Activated CD4-positive, alpha-beta T cell treated with anti-CD3 and anti-CD28 coated beads for 36 hours (primary cell): Measurements from ENCODE around the gene SRBD1. TPM values are rescaled to one million over a fixed set of nuclear protein-coding genes. Genes with fewer than 3 reads are reported as not detected.
A peak's percentile ranks its signal among the peaks of the same experiment; 100 is the strongest.

Experiments
- ATAC-seq: fragments of 200-7000 bp; cut with Tn5 transposase; one replicate; pipeline ENCODE4 v1.10.0; 2021; ENCODE audit warnings: mild to moderate bottlenecking, moderate library complexity
- CTCF ChIA-PET: fragments of 350-600 bp; sonication (Branson Sonifier 250); formaldehyde crosslinking; loops from one replicate; lab custom pipeline; 2021; ENCODE audit warnings: antibody characterized with exemption; lab: Charles Lee
- POLR2A ChIA-PET: fragments of 350-600 bp; sonication (Branson Sonifier 250); formaldehyde crosslinking; loops from one replicate; lab custom pipeline; 2021; ENCODE audit warnings: antibody characterized with exemption, inconsistent platforms; lab: Charles Lee
- DNase-seq: peaks from one replicate; pipeline ENCODE4 v3.0.0-alpha.2; 2020
- H3K27ac Mint-ChIP-seq: one replicate; pipeline ENCODE4 v1.8.0; 2021; ENCODE audit warnings: mixed read lengths
- H3K27me3 Mint-ChIP-seq: one replicate; pipeline ENCODE4 v1.8.0; 2021; ENCODE audit warnings: mixed read lengths
- H3K36me3 Mint-ChIP-seq: one replicate; pipeline ENCODE4 v1.8.0; 2021; ENCODE audit warnings: low read depth, mixed read lengths
- H3K4me1 Mint-ChIP-seq: one replicate; pipeline ENCODE4 v1.8.0; 2021; ENCODE audit warnings: mixed read lengths
- H3K4me3 Mint-ChIP-seq: one replicate; pipeline ENCODE4 v1.8.0; 2021; ENCODE audit warnings: mild to moderate bottlenecking, moderate library complexity, mixed read lengths
- H3K9me3 Mint-ChIP-seq: one replicate; pipeline ENCODE4 v1.8.0; 2021; ENCODE audit warnings: low read depth, mixed read lengths
- intact Hi-C, 2 experiments: fragments of 100-400 bp; cut with DNase I in 1 of 2; cut with micrococcal nuclease in 1 of 2; formaldehyde crosslinking; loops; one replicate each; pipeline versions ENCODE4 v1.14.2 to v1.15.1; 2022 to 2024; cut with DNase I, micrococcal nuclease
- total RNA-seq, 2 experiments: library from RNA; stranded (reverse); gene quantifications; one replicate each; pipeline ENCODE4 v1.2.3, GENCODE V29; 2021

SRBD1 gene
- total RNA-seq, 2 experiments from 2014 or later: 19.2 to 25.0 TPM

DNA sequence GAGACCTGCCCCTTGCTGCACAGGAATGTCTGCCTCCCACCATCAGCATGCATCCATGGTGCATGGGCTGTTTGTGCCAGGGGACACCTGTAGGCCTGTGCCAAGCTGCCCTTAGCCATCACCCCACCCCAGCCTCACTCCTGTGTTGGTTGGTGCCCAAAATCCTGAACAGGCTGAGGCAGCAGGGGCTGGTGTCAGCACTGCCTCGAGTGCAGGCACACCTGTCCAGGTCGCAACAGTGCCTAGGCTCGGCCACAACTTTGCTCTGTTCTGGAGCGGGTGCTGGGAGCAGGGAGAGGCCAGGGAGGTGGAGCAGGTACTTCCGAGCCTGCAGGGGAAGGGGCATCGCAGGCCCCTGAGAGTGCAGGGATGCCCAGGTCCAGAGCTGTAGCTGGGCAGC is 69.1 kb downstream of the SRBD1 start:
- POLR2A ChIA-PET: no interaction called here
- CTCF ChIA-PET: no interaction called here
- Mint-ChIP-seq H3K27me3 (no peaks in the 10 kb centered on the region), H3K4me1 (no peaks in the 10 kb centered on the region), H3K27ac (no peak overlapping the region), H3K9me3 (peaks cover 4% of the 10 kb centered on the region), H3K4me3 (no peak overlapping the region), H3K36me3 (peaks cover 66% of the 10 kb centered on the region)
- ATAC-seq: no peak
- intact Hi-C loops: no loop called here
- DNase-seq: no peak

DNA sequence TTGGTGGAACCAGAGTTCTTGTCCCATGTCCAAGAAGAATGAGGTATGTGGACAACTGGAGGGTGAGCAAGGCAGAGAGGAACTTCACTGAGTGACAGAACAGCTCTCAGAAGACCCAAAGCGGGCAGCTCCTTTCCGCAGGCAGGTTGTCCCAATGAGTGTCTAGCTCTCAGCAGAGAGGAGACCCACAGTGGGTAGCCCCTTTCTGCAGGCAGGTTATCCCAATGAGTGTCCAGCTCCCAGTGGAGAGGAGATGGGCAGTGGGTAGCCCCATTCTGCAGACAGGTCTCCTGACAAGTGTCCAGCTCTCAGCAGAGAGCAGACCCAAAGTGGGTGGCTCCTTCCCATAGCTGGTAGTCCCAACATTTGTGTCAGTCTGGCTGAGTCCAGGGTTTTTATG is 69.6 kb downstream of the SRBD1 start:
- Mint-ChIP-seq H3K4me1 (no peaks in the 10 kb centered on the region), H3K27me3 (no peaks in the 10 kb centered on the region), H3K9me3 (peaks cover 4% of the 10 kb centered on the region), H3K27ac (no peak overlapping the region), H3K4me3 (no peak overlapping the region), H3K36me3 (peaks cover 68% of the 10 kb centered on the region)
- ATAC-seq: no peak
- POLR2A ChIA-PET: interaction anchor here (0.6 kb wide), 1 partner anchor 32 kb away, joined by 3 read pairs; no protein-coding TSS in a partner anchor
- CTCF ChIA-PET: no interaction called here
- no peak for DNase-seq
- intact Hi-C loops: no loop called here

DNA sequence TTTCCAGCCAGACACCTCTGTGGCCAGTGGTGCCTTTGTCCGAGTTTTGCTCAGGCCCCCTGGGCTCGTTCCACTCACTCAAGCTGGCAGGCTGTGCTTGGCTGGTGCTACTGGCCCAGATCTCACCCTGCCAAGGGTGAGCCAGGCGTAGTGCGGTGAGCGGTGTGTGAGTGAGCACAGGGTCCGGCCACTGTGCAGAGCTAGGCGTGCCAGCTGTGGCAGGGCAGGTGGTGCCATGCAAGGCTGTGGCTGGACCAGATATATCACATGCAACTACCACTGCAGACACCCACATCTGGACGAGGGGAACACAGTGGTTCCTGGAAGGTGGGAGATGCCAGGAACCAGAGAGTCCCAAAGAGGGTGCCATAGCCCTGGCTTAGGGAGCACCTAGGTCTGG is 70.1 kb downstream of the SRBD1 start:
- H3K36me3 Mint-ChIP-seq: peaks cover 65% of the 10 kb centered on the region
- H3K27ac Mint-ChIP-seq: no peak overlapping the region
- peaks cover 4% of the 10 kb centered on the region for H3K9me3 Mint-ChIP-seq
- ATAC-seq: no peak
- no peaks in the 10 kb centered on the region for H3K4me1 Mint-ChIP-seq
- DNase-seq: no peak
- intact Hi-C loops: no loop called here
- ChIA-PET CTCF (interaction anchor here (1.1 kb wide), 1 partner anchor 70 kb away, joined by 3 read pairs; the partner anchor contains the start of gene SRBD1), POLR2A (interaction anchor here (0.6 kb wide), 1 partner anchor 32 kb away, joined by 3 read pairs; no protein-coding TSS in a partner anchor)
- no peak overlapping the region for H3K4me3 Mint-ChIP-seq
- H3K27me3 Mint-ChIP-seq: no peaks in the 10 kb centered on the region

DNA sequence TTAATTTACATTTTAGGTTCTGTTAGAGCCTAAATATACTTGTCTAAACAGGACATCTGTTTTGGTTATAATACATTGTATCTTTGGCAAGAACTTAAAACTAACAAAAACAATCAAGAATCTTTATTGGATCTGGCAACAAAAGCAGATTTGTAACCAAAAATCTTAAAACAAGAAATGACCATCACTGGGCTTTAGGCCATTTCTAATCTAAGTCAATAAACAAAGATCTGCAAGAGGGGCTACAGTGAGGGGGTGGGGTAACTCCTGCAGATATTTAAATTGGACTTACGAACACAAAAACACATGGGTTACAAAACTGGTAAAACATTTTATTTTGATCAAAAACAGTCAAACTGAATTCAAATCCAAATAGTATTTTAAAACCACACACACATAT is 77.3 kb downstream of the SRBD1 start:
- Mint-ChIP-seq H3K27ac (no peak overlapping the region), H3K4me1 (no peaks in the 10 kb centered on the region), H3K9me3 (no peaks in the 10 kb centered on the region), H3K36me3 (peaks cover 40% of the 10 kb centered on the region), H3K4me3 (no peak overlapping the region), H3K27me3 (no peaks in the 10 kb centered on the region)
- CTCF ChIA-PET: no interaction called here
- no peak for ATAC-seq
- POLR2A ChIA-PET: no interaction called here
- intact Hi-C loops: no loop called here
- DNase-seq: no peak

DNA sequence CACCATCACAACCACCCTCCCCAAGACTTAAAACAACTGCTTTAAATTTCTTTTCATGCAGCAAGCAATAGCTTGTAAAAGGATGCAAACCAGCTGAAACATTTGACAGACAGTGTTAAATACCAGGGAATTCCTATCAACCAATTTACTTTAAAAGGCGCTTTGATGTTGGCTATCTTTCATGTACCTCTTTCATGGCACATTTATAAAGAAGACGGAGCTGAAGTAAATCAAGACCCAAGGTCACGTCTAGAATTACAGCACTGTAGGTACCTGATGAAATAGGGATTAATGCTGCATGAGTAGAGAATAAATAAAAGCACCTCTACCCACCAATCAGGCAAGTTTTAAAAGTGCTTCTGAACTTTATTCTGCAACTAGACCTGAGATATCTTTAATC is 78.9 kb downstream of the SRBD1 start:
- H3K36me3 Mint-ChIP-seq: peaks cover 33% of the 10 kb centered on the region
- POLR2A ChIA-PET: no interaction called here
- H3K9me3 Mint-ChIP-seq: no peaks in the 10 kb centered on the region
- CTCF ChIA-PET: no interaction called here
- H3K4me3 Mint-ChIP-seq: no peak overlapping the region
- no peaks in the 10 kb centered on the region for H3K27me3 Mint-ChIP-seq
- no peak overlapping the region for H3K27ac Mint-ChIP-seq
- ATAC-seq (no peak), DNase-seq (no peak)
- no peaks in the 10 kb centered on the region for H3K4me1 Mint-ChIP-seq
- intact Hi-C loops: no loop called here

DNA sequence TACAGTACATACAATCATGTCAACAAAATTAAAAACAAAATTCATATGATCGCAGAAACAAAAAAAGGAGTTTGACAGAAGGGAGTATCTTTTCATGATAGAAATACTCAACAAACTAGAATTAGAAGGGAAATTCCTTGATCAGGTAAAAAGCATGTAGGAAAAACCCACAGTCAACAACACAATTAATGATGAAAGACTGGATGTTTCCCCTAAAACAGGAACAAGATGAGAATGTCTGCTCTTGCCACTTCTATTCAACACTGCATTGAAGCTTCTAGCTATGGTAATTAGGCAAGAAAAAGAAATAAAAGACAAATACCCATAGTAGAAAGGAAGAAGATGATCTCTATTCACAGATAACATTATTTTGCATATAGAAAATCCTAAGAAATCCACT is 87.1 kb downstream of the SRBD1 start:
- no peak for ATAC-seq
- intact Hi-C loops: no loop called here
- Mint-ChIP-seq H3K27ac (no peak overlapping the region), H3K4me3 (no peak overlapping the region), H3K4me1 (no peaks in the 10 kb centered on the region), H3K27me3 (no peaks in the 10 kb centered on the region), H3K9me3 (peaks cover 2% of the 10 kb centered on the region), H3K36me3 (peaks cover 33% of the 10 kb centered on the region)
- DNase-seq: no peak
- CTCF ChIA-PET: no interaction called here
- POLR2A ChIA-PET: no interaction called here

DNA sequence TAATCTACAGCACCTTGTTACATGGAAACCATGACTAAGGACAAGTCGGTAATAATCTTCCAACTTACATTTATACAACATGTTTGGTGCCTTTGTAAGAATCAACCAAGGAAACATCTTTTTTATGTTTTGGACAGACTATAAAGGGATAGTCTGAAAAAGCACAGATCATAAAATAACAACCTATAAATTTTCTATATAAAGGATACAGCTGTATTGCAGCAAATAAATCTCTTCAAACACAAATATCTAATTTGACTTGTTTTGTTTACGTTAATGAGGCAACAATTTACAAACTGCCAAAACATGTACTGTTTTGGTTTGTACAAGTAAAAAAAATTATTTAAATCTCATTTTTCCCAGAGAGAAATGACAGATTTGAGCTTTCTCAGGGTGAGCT is 92.5 kb downstream of the SRBD1 start:
- no peaks in the 10 kb centered on the region for H3K9me3 Mint-ChIP-seq
- ChIA-PET POLR2A (no interaction called here), CTCF (interaction anchor here (0.6 kb wide), 1 partner anchor 529 kb away, joined by 3 read pairs; no protein-coding TSS in a partner anchor)
- H3K27ac Mint-ChIP-seq: no peak overlapping the region
- no peaks in the 10 kb centered on the region for H3K4me1 Mint-ChIP-seq
- intact Hi-C loops: no loop called here
- H3K27me3 Mint-ChIP-seq: no peaks in the 10 kb centered on the region
- ATAC-seq: no peak
- H3K4me3 Mint-ChIP-seq: no peak overlapping the region
- peaks cover 16% of the 10 kb centered on the region for H3K36me3 Mint-ChIP-seq
- no peak for DNase-seq

DNA sequence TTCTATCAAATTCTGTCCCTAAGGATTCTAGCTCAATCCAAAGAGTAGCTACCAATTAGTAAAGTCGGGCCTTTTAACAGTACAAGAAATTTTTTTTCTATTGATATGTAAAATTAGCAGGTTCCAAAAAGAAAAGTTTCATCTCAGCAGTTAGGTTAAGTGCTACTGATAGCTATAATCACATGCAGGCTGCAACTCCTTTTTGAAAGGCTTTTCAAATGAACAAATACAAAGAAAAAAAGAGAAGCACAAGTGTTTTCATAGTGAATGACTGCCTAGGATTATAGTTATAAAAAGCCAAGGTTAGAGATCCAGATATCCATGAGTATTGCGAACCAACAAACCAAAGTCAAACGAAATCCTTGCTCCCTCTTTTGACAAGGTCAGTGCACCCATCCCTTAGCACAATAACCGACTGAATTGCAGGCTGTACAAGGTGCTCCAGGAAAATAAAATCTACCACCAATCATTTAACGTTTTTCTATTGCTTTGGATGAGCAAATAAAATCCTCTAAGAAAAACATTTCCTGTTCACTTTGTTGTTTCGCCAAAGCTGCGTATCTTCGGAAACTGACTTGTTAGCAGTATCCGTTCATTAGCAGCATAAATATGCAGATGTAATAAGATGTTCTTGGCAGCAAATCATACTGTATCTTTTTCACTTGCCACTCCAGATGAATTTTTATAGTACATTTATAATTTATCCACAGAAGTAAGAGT is 100.2 kb downstream of the SRBD1 start:
- Mint-ChIP-seq H3K27me3 (no peaks in the 10 kb centered on the region), H3K9me3 (no peaks in the 10 kb centered on the region), H3K27ac (no peak overlapping the region), H3K36me3 (peaks cover 11% of the 10 kb centered on the region), H3K4me3 (no peak overlapping the region), H3K4me1 (no peaks in the 10 kb centered on the region)
- ATAC-seq (no peak), DNase-seq (no peak)
- intact Hi-C loops: no loop called here
- POLR2A ChIA-PET: no interaction called here
- CTCF ChIA-PET: interaction anchor here (0.7 to 1.4 kb wide), 3 partner anchors 15 to 75 kb away, joined by 3 to 6 read pairs (median 3); no protein-coding TSS in a partner anchor

DNA sequence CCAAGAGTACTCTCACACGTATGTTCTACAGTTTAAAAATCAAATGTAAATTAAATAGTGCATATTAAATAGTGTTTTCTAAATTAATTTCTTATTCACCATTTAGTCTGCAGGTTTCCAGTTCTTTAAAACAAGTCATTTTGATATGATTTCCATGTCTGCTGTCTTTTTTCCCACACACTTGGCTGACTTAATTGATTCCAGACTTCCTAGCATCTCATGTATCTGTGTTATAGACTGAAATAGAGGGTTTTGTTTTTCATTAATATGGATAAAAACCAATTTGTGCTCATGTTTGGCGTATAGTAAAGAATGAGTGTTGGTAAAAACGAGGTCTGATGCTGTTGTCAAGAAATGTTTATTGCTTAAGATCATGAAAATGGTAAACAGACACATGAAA is 104.3 kb downstream of the SRBD1 start:
- Mint-ChIP-seq H3K9me3 (peaks cover 3% of the 10 kb centered on the region), H3K36me3 (peaks cover 19% of the 10 kb centered on the region), H3K4me1 (no peaks in the 10 kb centered on the region), H3K27ac (no peak overlapping the region), H3K4me3 (no peak overlapping the region), H3K27me3 (no peaks in the 10 kb centered on the region)
- intact Hi-C loops: no loop called here
- ChIA-PET POLR2A (no interaction called here), CTCF (no interaction called here)
- ATAC-seq (no peak), DNase-seq (no peak)

DNA sequence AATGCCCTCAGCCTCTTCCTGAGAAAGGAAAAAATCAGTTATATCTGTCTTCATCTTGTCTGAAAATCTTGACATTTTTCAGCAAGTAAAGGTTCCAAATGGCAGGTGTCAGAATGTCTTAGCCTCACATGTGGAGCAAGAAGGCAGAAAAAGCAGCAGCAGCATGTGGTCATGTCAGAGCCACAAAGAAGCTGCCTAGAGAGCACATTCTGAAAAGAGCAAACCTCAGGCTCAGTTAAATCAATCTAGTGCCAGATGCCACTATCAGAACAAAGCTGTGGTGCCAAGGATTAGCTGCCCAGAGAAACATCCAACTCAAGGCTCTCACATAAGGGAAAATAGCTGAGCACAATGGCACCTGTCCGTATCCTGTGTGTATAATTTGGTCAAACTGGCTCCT is 105.9 kb downstream of the SRBD1 start:
- Mint-ChIP-seq H3K27ac (no peak overlapping the region), H3K36me3 (peaks cover 23% of the 10 kb centered on the region), H3K27me3 (no peaks in the 10 kb centered on the region), H3K4me3 (no peak overlapping the region), H3K4me1 (no peaks in the 10 kb centered on the region), H3K9me3 (peaks cover 3% of the 10 kb centered on the region)
- ATAC-seq (no peak), DNase-seq (no peak)
- ChIA-PET POLR2A (no interaction called here), CTCF (interaction anchor here (0.7 to 1.4 kb wide), 3 partner anchors 8 to 83 kb away, joined by 3 to 4 read pairs (median 3); no protein-coding TSS in a partner anchor)
- intact Hi-C loops: no loop called here

DNA sequence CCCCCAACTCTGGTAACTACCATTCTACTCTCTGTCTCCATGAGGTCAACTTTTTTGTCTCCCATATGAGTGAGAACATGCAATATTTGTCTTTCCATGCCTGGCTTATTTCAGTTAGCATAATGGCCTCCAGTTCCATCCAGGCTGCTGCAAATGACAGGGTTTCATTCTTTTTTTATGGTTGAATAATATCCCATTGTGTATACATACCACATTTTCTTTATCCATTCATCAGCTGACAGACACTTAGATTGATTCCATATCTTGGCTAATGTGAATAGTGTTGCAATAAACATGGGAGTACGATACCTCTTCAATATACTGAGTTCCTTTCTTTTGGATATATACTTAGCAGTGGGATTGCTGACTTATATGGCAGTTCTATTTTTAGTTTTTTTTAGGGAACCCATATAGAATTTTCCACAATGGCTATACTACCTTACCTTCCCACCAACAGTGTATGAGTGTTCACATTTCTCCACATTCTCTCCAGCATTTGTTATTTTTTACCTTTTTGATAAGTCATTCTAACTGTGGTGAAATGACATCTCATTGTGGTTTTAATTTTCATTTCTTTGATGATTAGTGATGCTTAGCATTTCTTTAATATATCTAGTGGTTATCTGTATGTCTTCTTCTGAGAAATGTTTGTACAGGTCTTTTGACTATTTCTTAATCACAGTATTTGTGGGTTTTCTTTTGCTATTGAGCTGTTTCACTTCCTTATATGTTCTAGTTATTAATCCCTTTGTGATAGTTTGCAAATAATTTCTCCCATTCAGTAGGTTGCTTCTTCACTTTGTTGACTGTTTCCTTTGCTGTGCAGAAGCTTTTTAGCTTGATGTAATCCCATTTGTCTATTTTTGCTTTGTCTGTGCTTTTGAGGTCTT is 112.2 kb downstream of the SRBD1 start:
- H3K36me3 Mint-ChIP-seq: peaks cover 17% of the 10 kb centered on the region
- H3K27me3 Mint-ChIP-seq: no peaks in the 10 kb centered on the region
- H3K4me1 Mint-ChIP-seq: peaks cover 40% of the 10 kb centered on the region
- peaks cover 3% of the 10 kb centered on the region for H3K9me3 Mint-ChIP-seq
- H3K27ac Mint-ChIP-seq: peak overlapping the region; percentile 11
- intact Hi-C loops: no loop called here
- no peak for DNase-seq
- ATAC-seq: peak; percentile 6
- CTCF ChIA-PET: interaction anchor here (1.7 kb wide), 1 partner anchor 517 kb away, joined by 5 read pairs; no protein-coding TSS in a partner anchor
- no peak overlapping the region for H3K4me3 Mint-ChIP-seq
- POLR2A ChIA-PET: no interaction called here
